H4 (cell line): ENCODE results near the gene C1GALT1. TPM values are rescaled to one million over a fixed set of nuclear protein-coding genes. Genes with fewer than 3 reads are reported as not detected.
A peak's percentile ranks its signal among the peaks of the same experiment; 100 is the strongest.
"Not testable (repeated sequence)": the region's sequence is repeated elsewhere in the genome, so short reads cannot be mapped to it uniquely, and the experiment has no call there.

Experiments
- DNase-seq: peaks from one replicate; pipeline ENCODE4 v3.0.0-alpha.2; 2015; ENCODE audit warnings: low spot score
- total RNA-seq: library from RNA; depleted of rRNA; stranded (reverse); fragments of >200 nt; shearing (Covaris generic); gene quantifications from 2 replicates; pipeline ENCODE4 v1.2.3, GENCODE V29; 2014

C1GALT1 gene
- total RNA-seq, 1 experiment from 2014 or later: 77.0 TPM

DNA sequence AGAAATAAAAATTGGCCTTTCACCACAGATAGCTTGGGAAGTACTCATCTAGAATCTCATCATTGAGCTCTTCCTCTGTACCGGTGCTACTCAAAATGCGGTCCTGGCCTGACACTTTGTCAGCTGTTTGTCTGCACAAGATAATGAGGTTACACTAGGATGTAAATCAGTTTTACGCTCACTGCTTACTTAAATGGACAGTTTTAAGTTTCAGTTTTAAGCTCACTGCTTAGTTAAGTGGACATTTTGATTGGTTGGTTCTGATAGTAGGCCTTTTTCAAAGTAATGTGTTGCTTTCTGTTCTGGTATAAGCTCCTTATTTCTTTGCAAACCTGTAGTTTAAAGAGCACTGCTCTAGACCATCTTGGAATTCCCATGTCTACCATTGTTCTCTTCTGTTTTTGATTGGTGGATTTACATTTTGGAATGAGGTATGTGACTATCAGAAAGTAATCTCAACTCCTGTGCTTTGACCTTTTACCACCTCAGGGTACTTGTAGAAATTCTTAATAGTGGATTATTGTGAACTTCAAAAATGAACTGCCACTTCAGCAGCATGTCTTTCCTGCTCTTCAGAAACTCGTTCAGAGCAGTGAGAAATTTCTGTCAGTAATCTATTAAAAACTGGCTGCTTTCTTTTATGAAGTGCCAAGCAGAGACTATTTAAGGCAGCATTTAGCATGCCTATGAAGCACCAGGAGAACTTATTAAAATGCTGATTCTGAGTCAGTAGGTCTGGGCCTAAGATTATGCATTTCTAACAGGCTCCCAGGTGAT is 55.0 kb downstream of the C1GALT1 start:
- DNase-seq: no peak

DNA sequence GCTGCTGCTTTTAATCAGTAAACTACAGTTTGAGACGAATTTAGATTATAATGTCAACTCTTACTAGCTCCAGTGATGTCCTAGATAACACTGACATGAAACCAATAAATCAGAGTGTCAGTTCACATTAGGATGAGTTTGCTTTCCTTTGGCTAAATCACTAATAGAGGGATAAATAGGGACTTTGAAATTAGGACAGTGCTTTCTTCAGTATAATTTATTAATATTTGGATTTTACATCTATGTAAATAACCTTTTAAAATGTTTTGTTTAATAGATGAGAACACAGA is 55.6 kb downstream of the C1GALT1 start:
- no peak for DNase-seq

DNA sequence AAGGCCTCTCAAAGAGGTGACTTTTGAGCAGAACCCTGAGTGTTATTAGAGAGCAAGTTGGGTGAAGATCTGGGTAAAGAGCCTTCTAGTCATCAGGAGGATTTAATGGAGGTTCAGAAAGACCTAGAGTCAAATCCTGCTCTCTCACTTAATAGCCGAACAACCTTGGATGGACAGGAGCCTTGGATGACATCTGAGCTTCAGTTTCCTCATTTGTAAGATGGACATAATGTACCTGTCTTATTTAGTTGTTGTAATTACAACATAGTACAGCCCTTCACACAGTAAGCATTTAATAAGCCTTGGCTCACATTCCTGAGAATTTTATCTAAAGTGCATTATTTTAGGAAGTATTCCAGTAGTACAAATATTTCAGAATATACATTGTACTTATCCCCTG is 57.0 kb downstream of the C1GALT1 start:
- DNase-seq: no peak

DNA sequence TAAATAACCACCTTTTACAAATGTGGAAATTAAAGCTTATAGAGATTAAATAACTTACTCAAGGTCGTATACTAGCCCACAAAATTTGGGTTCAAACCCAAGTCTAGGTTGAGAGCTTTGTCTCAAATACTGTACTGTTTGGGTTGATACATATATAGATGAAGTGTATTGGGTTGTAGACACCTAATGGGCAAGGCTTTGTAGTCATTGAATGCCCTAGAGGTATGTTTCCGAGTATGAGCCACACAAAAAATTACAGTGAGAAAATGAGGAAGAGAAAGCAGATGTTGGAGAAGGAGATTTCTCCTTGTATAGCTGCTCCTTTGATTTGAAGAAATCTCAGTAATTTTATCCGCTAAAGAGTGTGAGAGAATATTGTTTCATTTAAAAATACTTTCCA is 60.6 kb downstream of the C1GALT1 start:
- DNase-seq: no peak

DNA sequence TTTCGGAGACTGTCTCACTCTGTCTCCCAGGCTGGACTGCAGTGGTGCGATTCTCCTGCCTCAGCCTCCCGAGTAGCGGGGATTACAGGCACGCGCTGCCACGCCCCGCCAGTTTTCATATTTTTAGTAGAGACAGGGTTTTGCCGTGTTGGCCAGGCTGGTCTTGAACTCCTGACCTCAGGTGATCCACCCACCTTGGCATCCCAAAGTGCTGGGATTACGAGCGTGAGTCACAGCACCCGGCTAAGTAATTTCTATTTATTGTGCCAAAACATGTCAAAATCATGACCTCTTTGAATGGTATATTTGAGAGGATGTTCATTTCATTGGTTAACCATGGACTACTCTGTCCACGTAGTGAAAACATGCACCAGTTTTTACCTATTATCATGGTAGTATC is 62.9 kb downstream of the C1GALT1 start:
- DNase-seq: not testable (repeated sequence)

DNA sequence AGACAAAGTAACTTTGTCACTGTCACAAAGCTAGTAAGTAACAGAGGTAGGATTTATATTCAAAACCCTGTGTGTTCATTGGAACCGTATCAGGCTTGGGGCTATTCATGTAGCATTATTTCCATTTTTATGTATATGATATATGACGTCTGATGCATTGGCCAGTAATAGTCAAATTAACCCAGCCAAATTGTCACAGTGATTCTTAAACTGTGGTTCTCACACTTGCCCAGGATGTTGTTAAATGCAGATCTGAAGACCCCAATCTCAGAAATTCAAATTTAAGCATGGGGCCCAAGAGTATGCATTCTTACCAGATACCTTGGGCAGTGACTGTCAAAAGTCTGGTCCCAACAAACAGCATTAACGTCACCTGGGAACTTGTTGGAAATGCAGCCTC is 63.9 kb downstream of the C1GALT1 start:
- no peak for DNase-seq

DNA sequence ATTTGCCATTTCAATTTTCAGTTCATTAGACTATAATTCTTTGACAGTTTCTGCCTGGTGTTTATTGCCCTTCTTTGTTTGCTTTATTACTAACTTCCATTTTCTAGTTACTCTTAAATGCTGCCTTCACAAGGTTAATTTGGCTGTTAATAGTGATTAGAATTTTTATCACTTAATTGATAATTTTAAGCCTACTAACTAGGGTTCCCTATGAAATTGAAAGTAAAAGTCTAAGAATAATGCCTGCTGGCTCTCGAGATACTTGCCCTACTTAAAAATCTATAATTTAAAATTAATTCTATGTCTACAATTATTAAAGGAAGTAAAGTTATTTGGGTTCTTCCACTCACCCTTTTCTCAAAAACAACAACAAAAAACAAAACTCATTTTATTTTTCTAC is 65.3 kb downstream of the C1GALT1 start:
- DNase-seq: no peak

DNA sequence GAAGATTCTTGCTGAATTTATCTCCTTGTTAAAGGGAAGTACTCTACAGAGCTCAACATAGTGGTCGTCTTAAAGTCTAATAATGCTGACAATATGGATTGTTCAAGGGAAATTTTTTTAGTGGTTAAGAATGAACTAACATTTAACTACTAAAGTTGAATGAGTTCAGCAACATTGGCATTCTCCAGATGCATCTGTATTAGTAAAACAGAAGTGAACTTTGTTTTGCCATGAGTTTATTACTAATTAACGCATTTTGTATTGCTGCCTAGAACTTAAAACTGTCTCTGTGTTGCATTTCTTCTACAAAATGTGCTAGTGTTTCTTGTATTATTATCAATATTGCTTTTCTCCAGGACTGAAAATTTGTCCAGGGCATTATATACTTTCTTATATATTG is 67.5 kb downstream of the C1GALT1 start:
- DNase-seq: no peak

DNA sequence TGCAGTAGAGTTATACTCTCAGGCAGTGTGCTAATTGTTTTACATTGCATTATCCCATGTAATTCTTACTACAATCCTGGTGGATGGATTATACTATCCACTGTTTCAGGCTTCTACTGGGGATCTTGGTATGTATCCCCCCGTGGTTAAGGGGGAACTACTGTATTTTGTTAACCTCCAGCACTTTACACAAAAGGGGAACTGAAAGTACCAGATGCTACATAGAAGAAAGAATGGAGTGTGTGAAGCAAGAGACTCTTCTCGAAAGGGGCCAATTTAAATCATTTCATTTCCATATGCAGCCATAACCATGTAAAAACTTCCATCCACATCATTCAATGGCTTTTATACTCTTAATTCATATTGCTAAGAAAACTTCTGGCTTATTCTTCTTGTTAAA is 69.4 kb downstream of the C1GALT1 start:
- DNase-seq: no peak

DNA sequence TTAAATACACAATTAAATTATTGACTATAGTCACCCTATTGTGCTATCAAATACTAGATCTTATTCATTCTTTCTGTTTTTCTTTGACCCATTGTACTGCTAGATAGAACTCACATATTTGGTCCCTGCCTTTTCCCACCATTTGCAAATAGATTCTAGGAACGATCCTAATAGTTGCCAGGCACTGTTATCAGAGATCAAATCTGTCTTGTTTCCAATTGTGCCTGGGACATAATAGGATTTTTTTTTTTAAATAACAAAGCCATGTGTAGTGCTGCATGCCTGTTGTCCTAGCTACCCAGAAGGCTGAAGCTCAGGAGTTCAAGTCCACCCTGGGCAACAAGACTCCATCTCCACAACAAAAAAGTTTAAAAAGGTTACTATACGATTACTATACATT is 72.0 kb downstream of the C1GALT1 start:
- DNase-seq: no peak

DNA sequence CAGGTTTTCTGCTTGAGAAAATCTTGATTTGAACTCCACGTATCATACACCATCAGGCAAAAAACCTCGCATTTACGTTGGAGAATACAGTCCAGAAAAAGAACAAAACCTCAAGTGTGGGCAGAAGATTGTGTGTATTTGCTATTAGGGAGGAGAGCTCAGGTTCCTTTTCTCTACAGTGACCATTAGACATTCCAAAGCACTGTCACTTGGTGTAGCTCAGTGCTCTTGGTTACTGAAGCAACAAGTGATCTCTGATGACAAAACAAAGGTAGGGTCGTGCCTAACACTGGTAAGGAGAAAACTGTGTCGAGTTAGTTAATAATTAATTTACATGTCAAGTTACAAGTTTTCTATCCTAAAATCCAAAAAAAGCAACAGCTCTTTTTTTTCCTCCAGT is 72.6 kb downstream of the C1GALT1 start:
- no peak for DNase-seq

DNA sequence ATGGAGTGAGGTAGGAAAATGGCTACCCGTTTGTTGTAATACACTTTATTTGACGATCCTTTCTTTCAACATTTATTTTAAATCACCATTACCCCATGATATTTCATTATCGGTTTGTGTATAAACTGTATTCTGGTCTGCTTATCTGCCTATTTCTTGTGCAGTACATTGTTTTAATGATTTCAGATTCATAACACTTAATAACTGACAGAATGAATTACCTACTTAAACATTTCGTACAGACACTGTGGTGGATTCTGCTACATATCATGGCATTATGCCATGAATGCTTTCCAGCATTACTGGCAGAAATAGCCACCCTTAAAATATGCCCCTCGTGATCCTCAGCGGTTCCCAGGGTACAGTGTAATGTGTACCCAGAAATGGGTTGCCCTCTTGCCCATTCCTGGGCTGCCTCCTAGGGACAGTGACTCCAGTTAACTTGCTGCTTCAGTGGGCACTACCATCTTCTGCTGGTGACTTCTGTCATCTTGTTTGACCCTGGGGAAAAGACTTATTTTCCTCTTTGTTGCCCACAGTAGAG is 74.5 kb downstream of the C1GALT1 start:
- DNase-seq: no peak

DNA sequence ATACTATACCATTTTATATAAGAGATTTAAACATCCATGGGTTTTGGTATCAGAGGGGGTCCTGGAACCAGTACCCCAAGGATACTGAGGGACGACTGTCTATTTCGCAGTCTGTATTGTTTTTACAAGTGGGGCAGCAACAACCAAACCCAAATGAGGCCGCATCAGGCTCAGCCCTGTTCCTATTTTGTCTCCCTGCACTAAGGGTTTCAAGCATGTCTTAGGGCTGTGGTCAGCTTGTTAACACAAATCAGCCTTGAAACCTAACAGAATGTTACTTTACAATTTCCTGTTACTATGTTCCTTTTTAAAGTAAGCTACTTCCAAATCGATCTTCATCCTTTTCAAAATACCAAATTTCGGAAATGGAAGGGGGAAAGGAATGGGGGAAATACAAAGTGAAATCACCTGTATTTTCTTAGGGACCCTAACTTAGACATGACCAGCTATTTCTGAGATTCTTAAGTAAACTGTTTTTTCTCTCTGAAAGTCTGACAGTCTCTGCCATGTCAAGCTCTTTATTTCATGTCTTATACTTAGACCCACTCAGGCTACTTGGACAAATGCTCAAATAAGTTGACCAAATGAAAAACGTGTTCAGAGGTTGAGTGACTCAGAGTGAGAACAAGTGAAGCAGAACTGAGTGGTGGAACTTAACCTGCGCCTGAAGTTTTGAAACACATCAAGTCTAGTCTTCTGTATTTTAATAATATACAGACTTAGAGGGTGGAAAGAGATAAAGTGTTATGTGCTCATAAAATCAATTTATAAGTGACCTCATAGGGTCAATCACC is 75.8 kb downstream of the C1GALT1 start:
- no peak for DNase-seq

DNA sequence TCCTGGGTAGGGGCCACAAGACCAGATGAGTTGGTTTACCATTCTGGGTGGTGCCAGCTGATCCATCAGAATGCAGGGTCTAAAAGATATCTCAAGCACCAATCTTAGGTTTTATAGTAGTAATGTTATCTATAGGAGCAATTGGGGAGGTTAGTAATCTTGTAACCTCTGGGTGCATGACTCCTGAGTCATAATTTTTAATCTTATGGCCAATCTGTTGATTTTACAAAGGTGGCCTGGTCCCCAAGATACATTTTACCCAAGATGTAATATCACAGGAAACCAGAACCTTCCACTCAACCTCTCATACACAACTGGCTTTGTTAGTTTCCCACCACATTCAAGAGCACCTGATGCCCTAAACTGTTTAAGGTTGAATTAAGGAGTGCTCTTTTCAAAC is 79.5 kb downstream of the C1GALT1 start:
- DNase-seq: no peak

DNA sequence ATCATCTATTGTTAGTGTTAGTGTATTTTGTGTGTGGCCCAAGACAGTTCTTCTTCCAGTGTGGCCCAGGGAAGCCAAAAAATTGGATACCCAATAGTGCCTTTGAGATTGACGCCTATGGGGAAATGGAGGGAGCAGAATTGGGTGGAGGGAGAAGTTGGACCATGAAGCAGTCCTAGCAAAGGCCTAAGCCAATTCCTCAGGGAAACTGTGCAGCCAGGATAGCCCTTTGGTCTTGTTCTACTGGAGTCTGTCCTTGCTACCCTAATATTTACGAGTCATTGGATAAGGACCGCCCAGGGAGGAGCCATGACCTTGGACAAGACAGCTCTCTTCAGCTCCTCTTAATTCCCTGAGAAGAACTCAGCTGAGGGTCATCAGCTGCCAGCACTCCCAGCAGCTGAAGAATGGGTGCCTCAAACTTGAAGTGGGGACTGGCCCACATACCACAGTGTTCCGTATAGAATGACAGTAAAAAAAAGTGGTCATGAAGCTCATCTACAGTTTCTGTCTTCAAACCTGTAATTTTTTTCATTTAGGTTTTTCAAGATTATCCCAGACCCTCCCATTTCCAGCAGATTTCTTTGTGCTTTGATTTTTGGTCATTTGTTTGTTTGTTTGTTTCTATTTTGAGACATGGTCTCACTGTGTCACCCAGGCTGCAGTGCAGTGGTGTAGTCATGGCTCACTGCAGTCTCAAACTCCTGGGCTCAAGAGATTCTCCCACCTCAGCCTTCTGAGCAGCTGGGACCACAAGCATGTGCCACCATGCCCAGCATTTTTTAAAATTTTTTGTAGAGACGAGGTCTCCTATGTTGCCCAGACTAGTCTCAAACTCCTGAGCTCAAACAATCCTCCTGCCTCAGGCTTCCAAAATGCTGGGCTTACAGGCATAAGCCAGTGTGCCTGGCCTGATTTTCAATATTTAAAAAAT is 81.2 kb downstream of the C1GALT1 start:
- DNase-seq: no peak

DNA sequence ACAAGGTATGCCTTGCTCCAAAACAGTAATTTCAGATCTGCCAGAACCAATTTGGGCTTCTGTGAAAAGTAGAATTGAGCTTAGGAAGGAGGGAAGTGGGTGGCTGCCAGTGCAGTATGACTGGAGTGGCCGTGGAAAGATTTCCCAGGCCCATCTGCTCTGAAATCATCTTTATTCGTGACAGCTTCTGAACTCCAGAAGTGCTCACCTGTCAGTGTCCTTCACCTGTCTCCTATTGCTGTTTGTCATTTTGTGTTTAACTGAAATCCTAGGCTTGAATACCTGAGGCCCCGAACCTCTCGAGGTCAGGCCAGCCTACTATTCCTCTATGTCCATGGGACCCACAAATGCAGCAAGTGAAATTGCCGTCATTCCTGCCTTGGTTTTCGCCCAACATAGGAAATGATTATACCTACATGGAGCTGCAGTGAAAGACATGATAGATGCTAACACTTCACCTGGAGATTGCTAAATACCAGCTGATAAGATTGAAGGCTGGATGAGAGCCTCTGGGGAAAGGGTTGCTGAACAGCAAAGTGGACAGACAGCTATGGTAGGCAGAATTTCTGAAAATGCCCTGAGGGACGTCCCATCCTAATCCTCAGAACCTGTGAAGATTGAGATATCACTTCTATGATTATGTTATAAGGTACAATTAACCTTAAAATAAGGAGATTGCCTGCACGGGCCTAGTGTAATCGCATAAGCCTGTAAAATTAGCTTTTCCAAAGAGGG is 82.1 kb downstream of the C1GALT1 start:
- no peak for DNase-seq

DNA sequence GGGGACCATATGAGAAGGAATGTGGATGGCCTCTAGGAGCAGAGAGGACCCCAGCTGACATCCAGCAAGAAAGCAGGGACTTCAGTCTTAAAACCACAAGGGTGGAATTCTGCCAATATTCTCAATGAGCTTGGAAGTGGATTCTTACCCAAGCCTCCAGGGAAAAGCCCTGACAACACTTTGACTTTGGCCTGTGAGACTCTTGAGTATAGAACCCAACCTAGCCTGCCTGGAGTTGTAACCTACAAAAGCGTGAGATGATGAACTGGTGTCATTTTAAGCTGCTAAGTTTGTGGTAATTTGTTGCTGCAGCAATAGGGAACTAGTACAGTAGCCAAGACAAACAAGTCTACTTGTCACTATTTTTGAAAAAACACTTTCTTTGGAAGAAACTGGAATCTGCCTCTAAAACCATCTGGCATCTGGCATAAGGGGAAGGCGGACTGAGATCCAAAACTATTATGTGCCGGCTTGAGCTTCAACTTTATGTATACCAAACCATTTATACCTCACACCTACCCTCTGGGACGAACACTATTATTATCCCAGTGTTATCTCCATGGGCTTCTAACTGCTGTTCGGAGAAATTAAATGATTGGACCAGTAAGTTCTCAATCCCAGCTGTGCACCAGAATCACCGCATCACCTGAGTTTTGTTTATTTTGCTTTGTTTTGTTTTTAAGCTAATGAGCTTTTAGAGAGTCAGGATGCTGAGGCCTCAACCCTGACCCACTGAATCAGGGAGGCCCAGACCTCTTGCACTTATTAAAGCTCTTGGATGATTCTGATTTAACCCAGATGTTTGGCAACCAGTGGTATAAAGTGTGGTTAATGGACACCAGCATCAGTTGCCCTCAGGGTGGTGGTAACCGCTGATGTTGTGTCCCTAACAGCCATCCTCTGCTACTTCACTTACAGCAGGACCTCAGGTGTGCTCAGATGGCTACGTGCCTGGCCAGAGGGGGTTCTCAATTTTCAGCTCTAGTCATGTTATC is 83.0 kb downstream of the C1GALT1 start:
- DNase-seq: peak; percentile 52

DNA sequence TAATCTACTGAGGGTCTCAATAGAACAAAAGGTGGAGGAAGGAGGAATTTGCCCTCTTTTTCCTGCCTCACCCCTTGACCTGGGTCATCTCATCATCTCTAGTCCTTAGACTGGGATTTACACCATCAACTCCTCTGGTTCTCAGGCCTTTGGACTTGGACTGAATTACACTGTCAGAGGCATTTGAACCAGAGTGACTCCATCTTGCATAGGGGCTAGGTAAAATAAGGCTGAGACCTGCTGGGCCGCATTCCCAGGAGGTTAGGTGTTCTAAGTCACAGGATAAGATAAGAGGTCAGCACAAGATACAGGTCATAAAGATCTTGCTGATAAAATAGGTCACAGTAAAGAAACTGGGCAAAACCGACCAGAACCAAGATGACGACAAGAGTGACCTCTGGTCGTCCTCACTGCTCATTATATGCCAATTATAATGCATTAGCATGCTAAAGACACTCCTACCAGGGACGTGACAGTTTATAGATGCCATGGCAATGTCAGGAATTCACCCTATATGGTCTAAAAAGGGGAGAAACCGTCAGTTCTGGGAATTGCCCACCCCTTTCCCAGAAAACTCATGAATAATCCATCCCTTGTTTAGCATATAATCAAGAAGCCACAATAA is 84.0 kb downstream of the C1GALT1 start:
- DNase-seq: no peak

DNA sequence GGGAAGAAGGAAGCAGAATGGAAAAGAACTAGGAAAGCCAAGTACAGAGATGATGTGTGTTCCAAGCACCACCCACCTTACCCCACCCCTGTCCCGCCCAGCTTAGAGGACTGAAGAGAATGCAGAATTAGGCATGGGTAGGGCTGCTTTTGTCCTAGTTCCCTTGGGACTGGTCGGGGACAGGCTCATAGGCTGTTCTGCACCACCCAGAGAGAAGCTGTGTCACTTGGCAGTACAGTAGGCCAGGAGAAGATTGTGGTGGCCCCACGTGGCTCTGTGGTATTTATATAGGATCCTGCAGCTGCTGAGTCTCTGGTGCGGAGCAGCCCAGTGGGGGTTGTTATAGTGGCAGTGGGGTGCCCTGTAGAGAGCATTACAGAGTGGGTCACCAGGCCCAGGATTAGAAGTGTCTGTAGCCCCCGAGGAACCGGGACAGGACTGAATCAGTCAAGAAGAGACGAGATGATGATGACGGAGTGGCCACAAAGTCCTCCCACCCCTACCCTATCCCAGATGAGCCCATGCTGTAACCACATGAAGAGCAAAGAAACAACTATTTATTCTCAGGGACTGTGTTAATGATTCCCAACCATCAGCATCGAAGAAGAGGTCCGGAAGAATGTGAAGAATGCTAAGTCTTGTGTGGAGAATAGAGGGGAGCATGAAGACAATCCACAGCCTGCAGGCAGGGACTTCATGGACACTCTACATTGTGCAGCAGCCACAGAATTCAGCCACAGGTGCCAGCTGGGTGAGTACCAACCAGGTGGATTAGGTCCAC is 88.9 kb downstream of the C1GALT1 start:
- peak; percentile 51 for DNase-seq
